HG03135 (cell line): Measurements from ENCODE around the gene CYTH2.
"Not testable (repeated sequence)": the region's sequence is repeated elsewhere in the genome, so short reads cannot be mapped to it uniquely, and the experiment has no call there.

ENCODE experiments used
- ATAC-seq: cut with Tn5 transposase; IDR thresholded peaks from one replicate; pipeline ENCODE4 v1.9.1; 2021; ENCODE audit warnings: mild to moderate bottlenecking, moderate library complexity; ENCODE audit not compliant: unreplicated experiment

CYTH2 gene

GRCh38 chr19:48476176-48476575 is 7.0 kb downstream of the CYTH2 start:
- ATAC-seq, result no peak

GRCh38 chr19:48477067-48477685 is 8.0 kb downstream of the CYTH2 start:
- no peak for ATAC-seq

DNA sequence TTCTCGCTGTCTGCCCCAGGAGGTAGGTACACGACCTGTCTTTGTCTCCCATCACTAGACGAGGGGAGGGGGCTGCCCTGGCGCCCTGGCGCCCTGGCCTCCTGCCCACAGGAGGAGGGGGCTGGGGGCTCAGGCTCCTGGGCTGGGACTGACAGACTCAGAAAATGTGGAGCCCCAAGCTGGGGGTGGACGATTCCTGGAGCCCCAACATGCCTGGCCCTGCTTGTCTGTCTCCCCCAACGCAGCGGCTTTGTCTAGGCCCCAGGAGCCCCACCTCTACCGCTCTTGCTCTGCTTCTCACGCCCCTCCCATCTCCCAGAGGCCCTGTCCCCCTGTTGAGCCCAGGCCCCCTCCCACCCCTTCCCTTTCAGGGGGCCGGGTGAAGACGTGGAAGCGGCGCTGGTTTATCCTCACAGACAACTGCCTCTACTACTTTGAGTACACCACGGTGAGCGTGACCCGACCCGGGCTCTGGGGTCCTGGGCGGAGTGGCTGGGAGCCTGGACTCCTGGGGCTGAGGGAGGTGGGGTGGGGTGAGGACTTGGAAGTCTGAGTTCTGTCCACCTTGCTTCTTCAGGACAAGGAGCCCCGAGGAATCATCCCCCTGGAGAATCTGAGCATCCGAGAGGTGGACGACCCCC is 8.6 kb downstream of the CYTH2 start:
- ATAC-seq, result no peak

GRCh38 chr19:48478339-48479256 is 9.4 kb downstream of the CYTH2 start:
- no peak for ATAC-seq

- ATAC-seq, result no peak
Measured at GRCh38 chr19:48479686-48480085, 10.5 kb downstream of the CYTH2 start.

- no peak for ATAC-seq
Measured at GRCh38 chr19:48480183-48480557, 11.0 kb downstream of the CYTH2 start.

DNA sequence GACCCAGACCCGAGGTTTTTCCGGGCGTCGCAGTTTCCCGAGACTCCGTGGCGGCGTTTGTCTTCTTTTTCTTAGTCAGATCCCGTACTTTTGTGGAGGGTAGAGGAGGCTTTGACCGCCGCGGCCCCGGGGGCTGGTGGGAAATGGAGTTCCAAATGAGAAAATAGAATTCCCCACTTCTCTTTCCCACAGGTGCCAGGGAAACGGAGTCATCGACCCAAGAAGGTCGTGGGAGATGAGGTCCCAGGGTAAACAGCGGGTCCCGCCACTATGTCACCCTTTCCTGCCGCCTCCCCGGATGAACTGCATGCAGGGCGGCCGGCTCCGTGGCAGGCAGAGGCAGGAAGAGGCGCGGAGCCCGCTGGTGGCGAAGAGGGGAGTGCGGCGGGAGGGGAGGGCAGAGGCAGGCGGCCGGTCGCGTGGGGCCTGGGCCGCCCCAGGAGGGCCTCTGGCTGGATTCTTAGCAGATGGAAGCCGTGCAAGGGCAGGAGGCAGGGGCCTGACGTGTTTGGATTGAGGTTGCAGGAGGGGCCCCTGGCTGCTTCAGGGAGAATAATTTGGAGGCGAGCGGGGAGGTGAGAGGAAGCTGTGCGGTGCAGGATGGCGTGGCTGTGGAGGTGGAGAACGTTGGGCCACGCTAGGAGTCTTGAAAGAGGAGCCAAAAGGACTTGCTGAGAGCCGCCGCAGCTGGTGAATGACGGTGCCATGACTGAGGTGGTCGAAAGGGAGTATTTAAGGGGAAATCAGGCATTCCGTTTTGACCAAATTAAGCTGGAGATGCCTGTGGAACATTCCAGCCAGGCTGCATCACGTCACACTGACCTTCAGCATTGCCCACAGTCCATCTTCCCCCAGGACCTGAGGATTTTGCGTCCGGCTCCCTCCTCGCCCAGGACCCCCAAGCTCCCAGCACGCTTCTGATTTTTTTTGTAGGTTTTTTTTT is 11.7 kb downstream of the CYTH2 start:
- ATAC-seq, result no peak

DNA sequence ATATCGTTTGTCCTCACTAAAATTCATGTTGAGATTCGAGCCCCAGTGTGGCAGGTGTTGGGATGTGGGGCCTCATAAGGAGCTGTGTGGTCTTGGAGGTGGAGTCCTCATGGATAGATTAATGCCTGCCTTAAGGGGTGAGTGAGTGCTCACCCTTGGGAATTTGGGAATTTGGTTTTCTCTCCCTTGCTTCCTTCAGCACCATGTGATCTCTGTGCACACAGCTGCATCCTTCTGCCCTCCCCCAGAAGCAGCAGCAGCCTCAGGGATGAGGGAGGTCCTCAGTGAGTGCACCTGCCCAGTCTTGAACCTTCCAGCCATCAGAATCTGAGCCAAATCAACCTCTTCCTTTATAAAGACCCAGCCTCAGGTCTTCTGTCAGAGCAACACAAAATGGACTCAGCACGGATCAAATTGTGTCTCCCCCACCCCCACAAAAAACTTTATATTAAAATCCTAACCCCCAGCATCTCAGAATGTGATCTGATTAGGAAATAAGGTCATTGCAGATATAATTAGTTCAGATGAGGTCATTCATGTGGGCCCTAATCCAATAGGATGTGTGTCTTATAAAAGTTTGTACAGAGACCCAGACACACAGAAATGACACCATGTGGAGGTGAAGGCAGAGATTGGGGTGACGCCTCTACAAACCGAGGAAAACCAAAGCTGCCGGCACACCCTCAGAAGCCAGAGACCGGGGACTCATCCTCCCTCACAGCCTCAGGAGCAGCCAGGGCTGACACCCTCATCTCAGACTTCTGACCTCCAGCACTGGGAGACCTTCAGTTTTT is 12.9 kb downstream of the CYTH2 start:
- ATAC-seq, result no peak

- no peak for ATAC-seq
Measured at GRCh38 chr19:48483301-48483700, 14.1 kb downstream of the CYTH2 start.

DNA sequence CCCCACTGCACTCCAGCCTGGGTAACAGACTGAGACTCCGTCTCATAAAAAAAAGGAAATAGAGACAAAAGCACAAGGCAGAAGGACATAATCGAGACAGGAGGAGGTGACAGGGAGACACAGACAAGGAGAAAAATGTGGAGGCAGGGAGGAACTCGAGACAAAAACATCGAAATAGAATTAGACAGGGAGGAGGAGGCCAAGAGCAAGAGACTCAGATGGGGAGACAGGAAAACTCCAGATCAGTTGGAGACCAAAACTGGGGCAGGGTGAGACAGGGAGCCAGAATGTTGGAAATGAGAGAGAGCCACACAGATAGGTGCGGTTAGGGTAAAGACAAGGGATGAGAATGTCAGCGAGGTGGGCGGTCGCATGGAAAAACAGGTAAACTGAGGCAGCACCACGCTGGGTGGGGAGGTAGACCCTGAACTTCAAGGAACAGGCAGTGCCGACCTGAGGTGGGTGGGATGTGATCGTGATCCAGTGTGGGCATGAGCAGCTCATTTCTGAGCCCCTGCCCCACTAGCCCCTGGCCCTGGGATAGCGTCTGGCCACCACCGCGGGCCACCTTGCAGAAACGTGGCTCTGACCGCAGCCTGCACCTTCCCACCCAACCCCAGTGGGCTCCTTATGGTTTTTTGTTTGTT is 15.2 kb downstream of the CYTH2 start:
- no peak for ATAC-seq

DNA sequence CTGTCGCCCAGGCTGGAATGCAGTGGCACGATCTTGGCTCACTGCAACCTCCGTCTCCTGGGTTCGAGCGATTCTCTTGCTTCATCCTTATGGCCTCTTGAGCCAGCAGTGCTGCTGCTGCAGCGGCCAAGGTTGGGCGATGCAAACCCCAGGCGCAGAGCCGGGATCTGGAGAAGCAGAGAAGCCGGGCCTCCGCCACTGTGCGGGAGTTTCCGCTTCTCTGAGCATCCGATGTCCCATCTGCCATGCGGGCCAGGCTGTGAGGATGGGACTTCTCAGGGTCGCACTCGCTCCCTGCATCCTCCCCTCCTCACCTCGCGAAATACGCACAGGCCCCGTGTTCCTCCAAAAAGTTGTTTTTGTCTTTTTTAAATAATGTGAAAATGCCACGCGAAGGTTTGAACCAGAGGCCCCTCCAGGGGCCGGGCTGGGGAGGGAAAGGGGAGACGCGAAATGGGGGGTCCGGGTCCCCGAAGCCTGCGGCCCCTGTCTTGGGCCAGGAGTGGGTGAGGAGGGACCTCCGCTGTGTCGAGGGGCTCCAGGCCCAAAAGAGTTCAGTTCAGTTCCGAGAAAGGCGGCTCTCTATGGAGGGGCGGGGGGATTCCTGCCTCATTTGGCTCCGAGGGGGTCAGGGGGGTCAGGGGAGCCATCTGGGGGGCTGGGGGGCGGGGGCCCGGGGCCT is 15.9 kb downstream of the CYTH2 start:
- no peak for ATAC-seq

GRCh38 chr19:48486706-48487105 is 17.5 kb downstream of the CYTH2 start:
- not testable (repeated sequence) for ATAC-seq

- no peak for ATAC-seq
Measured at GRCh38 chr19:48487544-48487943, 18.4 kb downstream of the CYTH2 start.

DNA sequence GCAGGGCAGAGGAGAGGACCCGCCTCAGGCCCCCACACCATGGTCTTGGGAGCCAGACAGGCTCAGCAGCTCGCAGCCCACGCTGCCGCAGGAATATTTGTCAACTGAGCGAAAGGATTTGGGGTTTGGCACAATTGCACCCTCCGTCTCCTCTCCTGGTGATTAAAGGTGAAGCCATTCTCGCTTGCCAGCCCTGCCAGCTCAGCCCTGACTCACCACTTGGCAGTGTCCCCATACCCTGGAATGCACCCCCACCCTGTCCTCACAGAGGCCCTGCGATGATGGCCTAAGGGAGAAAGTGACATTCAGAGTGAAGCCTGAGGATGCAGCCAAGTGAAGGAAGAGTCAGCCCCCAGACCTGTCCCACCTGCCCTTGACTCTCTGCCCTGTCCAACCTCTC is 18.8 kb downstream of the CYTH2 start:
- no peak for ATAC-seq

DNA sequence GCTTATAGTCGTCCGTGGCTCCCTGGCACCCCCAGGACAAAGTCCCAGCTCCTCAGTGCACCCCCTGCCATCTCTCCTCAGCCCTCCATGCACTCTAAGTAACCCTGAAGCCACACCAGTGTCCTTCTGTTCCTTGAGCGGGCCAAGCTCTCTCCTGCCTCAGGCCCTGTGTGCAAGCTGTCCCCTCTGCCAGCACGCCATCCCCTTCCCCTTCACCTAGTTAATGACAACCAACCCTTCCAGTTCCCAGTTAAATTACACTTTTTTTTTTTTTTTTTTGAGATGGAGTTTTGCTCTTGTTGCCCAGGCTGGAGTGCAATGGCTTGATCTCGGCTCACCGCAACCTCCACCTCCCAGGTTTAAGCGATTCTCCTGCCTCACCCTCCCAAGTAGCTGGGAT is 19.3 kb downstream of the CYTH2 start:
- ATAC-seq, result not testable (repeated sequence)

DNA sequence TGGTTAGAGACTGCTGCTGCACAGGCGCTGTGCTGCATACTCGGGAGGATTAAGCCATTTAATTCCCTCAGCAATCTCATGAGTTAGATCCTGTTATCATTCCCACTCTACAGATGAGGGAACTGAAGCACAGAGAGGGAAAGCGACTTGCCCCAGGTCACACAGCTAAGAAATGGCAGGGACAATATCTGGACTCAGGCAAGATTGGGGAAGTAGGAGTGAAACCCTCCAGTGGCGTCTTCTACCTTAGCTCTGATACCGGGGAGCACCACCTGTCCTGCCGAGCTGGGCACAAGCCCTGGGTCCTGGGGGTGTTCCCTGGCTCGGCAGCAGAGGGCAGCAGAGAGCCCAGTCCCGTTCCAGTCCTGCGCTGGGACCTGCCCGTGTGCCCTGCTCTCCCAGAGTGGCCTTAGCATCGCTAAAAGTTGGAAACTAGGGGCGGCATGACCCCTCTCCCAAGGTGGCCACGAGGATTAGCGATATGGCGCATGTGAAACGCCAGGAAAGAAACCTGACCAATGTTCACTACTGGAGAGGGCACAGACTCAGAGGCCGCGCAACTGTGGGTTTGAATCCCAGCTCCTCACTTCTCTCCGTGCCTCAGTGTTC is 20.5 kb downstream of the CYTH2 start:
- peak; percentile 43 for ATAC-seq

- ATAC-seq, result no peak
Measured at GRCh38 chr19:48490981-48491792, 22.0 kb downstream of the CYTH2 start.

GRCh38 chr19:48491793-48492123 is 22.6 kb downstream of the CYTH2 start:
- ATAC-seq, result no peak
